T-cell (primary cell): Measurements from ENCODE around the gene FAM53B. TPM values are rescaled to one million over a fixed set of nuclear protein-coding genes. Genes with fewer than 3 reads are reported as not detected.

ENCODE experiments used
- ATAC-seq, 4 experiments: fragments of 200-7000 bp in 3 of 4; fragments of 150-1000 bp in 1 of 4; cut with Tn5 transposase; replicated peaks in 1 of 4; 1 replicate in 3 of 4; 2 replicates in 1 of 4; pipeline ENCODE4 v1.10.0; 2021; ENCODE audit warnings: moderate library complexity in 3 of 4, mild to moderate bottlenecking in 2 of 4, moderate number of reproducible peaks in 1 of 4
- CTCF ChIA-PET, 2 donors: fragments of 300-600 bp; sonication (Branson Sonifier 250); formaldehyde crosslinking; loops; one replicate each; lab custom pipeline; 2022; ENCODE audit warnings: antibody characterized with exemption in 2 of 2; lab: Charles Lee
- POLR2A ChIA-PET, 2 donors: fragments of 300-600 bp; sonication (Branson Sonifier 250); formaldehyde crosslinking; loops; one replicate each; lab custom pipeline; 2022; ENCODE audit warnings: antibody characterized with exemption in 2 of 2; lab: Charles Lee
- DNase-seq, 35 experiments: peaks; one replicate each; pipeline versions ENCODE4 v3.0.0 to v3.0.0-alpha.2; 2013 to 2023
- H3K27ac ChIP-seq: one replicate; pipeline ENCODE4 v1.5.1; 2013; ENCODE audit warnings: low read length
- H3K27me3 ChIP-seq, 2 experiments: replicated peaks in 1 of 2; 1 replicate in 1 of 2; 2 replicates in 1 of 2; pipeline versions ENCODE4 v1.6.1 to v1.7.0; 2013; ENCODE audit warnings: low read length in 1 of 2, mixed read lengths in 1 of 2; ENCODE audit not compliant: control insufficient read depth in 2 of 2, insufficient read depth in 2 of 2; ENCODE audit errors: extremely low read depth in 1 of 2
- H3K36me3 ChIP-seq, 2 donors: 1 replicate in 1 of 2; 2 replicates in 1 of 2; pipeline versions ENCODE4 v1.6.1 to v1.7.0; 2013; ENCODE audit warnings: low read length in 1 of 2; ENCODE audit not compliant: control insufficient read depth in 2 of 2, insufficient read depth in 1 of 2; ENCODE audit errors: extremely low read depth in 1 of 2
- H3K4me1 ChIP-seq, 2 experiments: 1 replicate in 1 of 2; 2 replicates in 1 of 2; pipeline versions ENCODE4 v1.6.1 to v1.7.0; 2013; ENCODE audit warnings: low read length in 2 of 2, mixed read lengths in 1 of 2; ENCODE audit not compliant: insufficient read depth in 2 of 2, control insufficient read depth in 1 of 2; ENCODE audit errors: extremely low read depth in 1 of 2
- H3K4me3 ChIP-seq, 2 donors: 1 replicate in 1 of 2; 2 replicates in 1 of 2; pipeline versions ENCODE4 v1.5.1 to v1.7.0; 2013; ENCODE audit warnings: mild to moderate bottlenecking in 2 of 2, low read length in 1 of 2, moderate library complexity in 1 of 2; ENCODE audit not compliant: control insufficient read depth in 1 of 2; ENCODE audit errors: extremely low read depth in 1 of 2
- H3K9me3 ChIP-seq: 2 replicates; pipeline ENCODE4 v1.7.0; 2013
- H3K27ac Mint-ChIP-seq, 2 donors: one replicate each; pipeline ENCODE4 v1.8.0; 2020 to 2021; ENCODE audit warnings: mild to moderate bottlenecking in 2 of 2, mixed read lengths in 2 of 2
- H3K27me3 Mint-ChIP-seq, 2 donors: one replicate each; pipeline ENCODE4 v1.8.0; 2021 to 2022; ENCODE audit warnings: mixed read lengths in 2 of 2
- H3K36me3 Mint-ChIP-seq: one replicate; pipeline ENCODE4 v1.8.0; 2021; ENCODE audit warnings: mixed read lengths
- H3K4me1 Mint-ChIP-seq, 3 donors: one replicate each; pipeline ENCODE4 v1.8.0; 2020 to 2022; ENCODE audit warnings: mixed read lengths in 3 of 3, mild to moderate bottlenecking in 1 of 3
- H3K4me3 Mint-ChIP-seq, 3 donors: one replicate each; pipeline ENCODE4 v1.8.0; 2020 to 2022; ENCODE audit warnings: mild to moderate bottlenecking in 3 of 3, mixed read lengths in 3 of 3, moderate library complexity in 3 of 3
- H3K9me3 Mint-ChIP-seq, 3 donors: one replicate each; pipeline ENCODE4 v1.8.0; 2020 to 2022; ENCODE audit warnings: mixed read lengths in 3 of 3
- WGBS: methylation state at CpG from one replicate; pipeline ENCODE4 v1.1.5; 2013; ENCODE audit warnings: missing lambda C conversion rate; ENCODE audit not compliant: insufficient coverage; 5-methylcytosine and 5-hydroxymethylcytosine counted together
- total RNA-seq, 35 experiments: library from RNA in 6 of 35; stranded (reverse) in 6 of 35; fragments of 120-200 nt in 1 of 35; gene quantifications; one replicate each; pipeline versions ENCODE4 v1.2.1 to v1.2.4 and lab custom pipeline; 2013 to 2026

The FAM53B gene
- total RNA-seq, 5 donors from 2014 or later (not counting 1 experiment from before 2014, with no cell fraction given): 39.3 to 86.5 (median 52.3) TPM

DNA sequence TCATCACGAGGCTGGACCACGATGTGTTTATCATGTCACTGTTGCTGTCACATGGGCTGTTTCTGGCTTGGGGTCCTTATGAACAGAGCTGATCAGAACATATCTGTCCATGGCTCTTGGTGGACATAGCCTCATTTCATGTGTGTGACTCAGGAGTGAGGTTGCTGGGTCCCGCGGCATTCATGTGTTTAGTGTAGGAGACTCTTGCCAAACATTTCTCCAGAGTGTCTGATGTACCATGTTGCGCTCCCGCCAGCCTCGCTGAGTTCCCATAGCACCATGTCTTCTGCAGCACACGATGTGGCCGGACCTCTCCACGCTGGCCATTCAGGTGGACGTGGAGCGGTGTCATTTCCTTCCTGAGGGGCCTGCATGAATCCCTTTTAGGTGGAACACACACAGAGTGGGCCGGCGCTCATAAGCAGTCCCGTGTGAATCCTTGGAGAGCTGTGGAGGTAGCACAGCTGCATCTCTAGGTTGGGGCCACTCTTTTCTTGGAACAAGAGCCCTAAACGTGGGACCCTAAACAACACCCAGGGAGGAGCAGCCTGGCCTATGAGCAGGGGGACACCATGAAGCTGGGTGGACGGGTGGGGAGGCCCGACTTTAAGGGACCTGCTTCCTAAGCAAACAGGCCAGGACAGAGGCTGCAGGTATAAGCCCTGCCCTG, 147.9 kb downstream of the FAM53B start:
- Histone ChIP-seq H3K4me1 (no peaks in the 10 kb centered on the region), H3K27me3 (peaks cover 0 to 2% of the 10 kb centered on the region in 2 experiments), H3K27ac (no peak overlapping the region), H3K36me3 (peaks cover 0 to 12% of the 10 kb centered on the region in 2 donors), H3K4me3 (no peak overlapping the region), H3K9me3 (no peaks in the 10 kb centered on the region)
- no peak overlapping the region for H3K4me3 Mint-ChIP-seq
- H3K27me3 Mint-ChIP-seq: no peaks in the 10 kb centered on the region
- no peak overlapping the region for H3K27ac Mint-ChIP-seq
- peaks cover 7% of the 10 kb centered on the region for H3K36me3 Mint-ChIP-seq
- peaks cover 0 to 5% (median 3%) of the 10 kb centered on the region in 3 donors for H3K9me3 Mint-ChIP-seq
- ATAC-seq: no peak
- CTCF ChIA-PET: no interaction called here
- peaks cover 0 to 20% (median 13%) of the 10 kb centered on the region in 3 donors for H3K4me1 Mint-ChIP-seq
- POLR2A ChIA-PET: interaction anchor here in 1 of 2 donors (0.6 kb wide), 1 partner anchor 153 kb away, joined by 3 read pairs; no protein-coding TSS in a partner anchor
- no peak for DNase-seq
- WGBS: 84% methylated on average over 18 of the region's 18 CpGs

DNA sequence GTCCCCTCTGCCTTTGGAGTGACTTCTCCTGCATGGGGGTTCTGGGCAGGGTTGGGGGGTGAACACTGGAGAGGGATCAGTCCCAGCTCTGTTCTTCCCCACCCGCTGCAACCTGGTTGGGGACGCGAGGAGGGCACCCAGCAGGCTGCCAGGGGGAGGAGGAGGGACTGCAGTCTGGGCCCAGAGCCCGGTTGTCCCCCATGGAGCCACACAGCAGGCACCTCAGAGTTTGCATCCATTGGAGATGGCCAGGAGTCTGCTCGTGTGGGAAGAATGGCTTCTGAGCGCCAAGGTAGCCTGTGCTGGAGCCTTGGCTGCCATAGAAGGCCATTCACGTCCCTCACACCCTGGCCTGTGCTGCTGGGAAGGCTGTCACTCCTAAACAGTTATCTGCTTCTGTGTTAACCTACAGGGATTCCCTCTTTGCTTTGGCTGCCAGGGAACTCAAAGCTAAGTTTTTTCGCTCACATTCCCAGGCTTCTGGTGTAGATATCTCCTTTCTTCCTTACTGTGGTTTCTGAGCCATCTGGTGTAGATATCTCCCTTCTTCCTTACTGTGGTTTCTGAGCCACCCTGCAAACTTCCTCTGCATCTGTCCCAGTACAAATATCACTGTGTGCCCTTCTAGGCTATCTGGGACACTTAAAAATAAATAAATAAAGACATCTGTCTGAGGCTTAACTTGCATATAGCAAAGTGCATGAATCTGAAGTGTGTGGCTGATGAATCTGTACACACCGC, 148.9 kb downstream of the FAM53B start:
- Histone ChIP-seq H3K4me1 (no peaks in the 10 kb centered on the region), H3K36me3 (peaks cover 0 to 12% of the 10 kb centered on the region in 2 donors), H3K27ac (no peak overlapping the region), H3K4me3 (no peak overlapping the region), H3K9me3 (no peaks in the 10 kb centered on the region), H3K27me3 (peaks cover 0 to 2% of the 10 kb centered on the region in 2 experiments)
- Mint-ChIP-seq H3K4me3 (no peak overlapping the region), H3K27me3 (no peaks in the 10 kb centered on the region), H3K27ac (no peak overlapping the region), H3K4me1 (peaks cover 0 to 14% (median 13%) of the 10 kb centered on the region in 3 donors), H3K36me3 (peaks cover 13% of the 10 kb centered on the region), H3K9me3 (peaks cover 0 to 5% (median 3%) of the 10 kb centered on the region in 3 donors)
- POLR2A ChIA-PET: no interaction called here
- CTCF ChIA-PET: interaction anchor here in 1 of 2 donors (0.7 kb wide), 1 partner anchor 216 kb away, joined by 4 read pairs; no protein-coding TSS in a partner anchor
- DNase-seq (no peak), ATAC-seq (no peak)
- WGBS: 94% methylated on average over 8 of the region's 9 CpGs

DNA sequence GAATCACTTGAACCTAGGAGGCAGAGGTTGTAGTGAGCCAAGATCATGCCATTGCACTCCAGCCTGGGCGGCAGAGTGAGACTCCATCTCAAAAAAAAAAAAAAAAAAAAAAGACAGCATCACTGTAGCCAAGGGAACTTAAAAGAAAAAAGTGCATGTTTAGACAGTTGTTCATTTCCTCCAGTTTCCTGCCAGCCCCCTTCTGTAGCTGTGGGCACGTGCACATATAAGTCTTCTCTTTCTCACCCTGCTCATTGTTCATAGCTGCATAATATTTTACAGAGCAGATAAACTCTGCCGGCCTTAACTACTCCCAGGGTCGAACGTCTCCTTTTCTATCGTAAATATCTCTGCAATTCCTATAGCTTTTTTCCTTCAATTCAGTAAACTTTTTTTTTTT, 149.9 kb downstream of the FAM53B start:
- CTCF ChIA-PET: interaction anchor here in 1 of 2 donors (0.7 kb wide), 2 partner anchors 145 to 215 kb away, joined by 3 to 4 read pairs; no protein-coding TSS in a partner anchor
- Histone ChIP-seq H3K36me3 (peaks cover 0 to 12% of the 10 kb centered on the region in 2 donors), H3K9me3 (no peaks in the 10 kb centered on the region), H3K27me3 (peaks cover 0 to 2% of the 10 kb centered on the region in 2 experiments), H3K4me1 (no peaks in the 10 kb centered on the region), H3K27ac (no peak overlapping the region), H3K4me3 (no peak overlapping the region)
- DNase-seq: no peak
- POLR2A ChIA-PET: no interaction called here
- Mint-ChIP-seq H3K4me3 (no peak overlapping the region), H3K27me3 (no peaks in the 10 kb centered on the region), H3K36me3 (peaks cover 13% of the 10 kb centered on the region), H3K27ac (no peak overlapping the region), H3K9me3 (peaks cover 0 to 5% (median 3%) of the 10 kb centered on the region in 3 donors), H3K4me1 (peaks cover 0 to 13% (median 11%) of the 10 kb centered on the region in 3 donors)
- no peak for ATAC-seq
- 60% methylated on average over 1 of the region's 6 CpGs for WGBS

DNA sequence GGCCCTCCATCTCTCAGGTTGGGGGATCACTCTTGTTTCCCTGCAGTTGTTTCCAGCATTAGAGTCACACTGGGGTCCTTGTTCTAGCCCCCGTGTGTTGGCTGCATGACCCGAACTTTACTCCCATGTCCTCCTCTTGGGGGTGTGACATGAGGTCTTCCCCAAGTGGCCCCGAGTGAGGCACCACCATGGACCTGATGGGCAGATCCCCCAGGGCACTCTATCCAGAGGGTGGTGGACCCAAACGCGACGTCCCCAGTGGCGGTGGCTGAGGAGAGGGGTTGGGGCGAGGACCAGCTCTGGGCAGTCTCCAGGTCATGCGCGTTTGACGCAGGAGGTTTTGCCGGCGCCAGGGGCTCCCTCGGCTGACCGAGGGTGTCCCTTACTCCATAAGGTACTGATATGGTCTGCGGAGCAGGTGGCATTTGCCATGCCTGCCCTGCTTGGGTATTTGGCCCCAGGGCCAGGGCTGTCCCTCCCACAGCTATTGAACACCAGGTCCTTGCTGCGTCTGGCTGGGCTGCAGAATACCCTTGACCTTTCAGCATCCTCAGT, 150.7 kb downstream of the FAM53B start:
- Histone ChIP-seq H3K27me3 (peaks cover 0 to 2% of the 10 kb centered on the region in 2 experiments), H3K9me3 (no peaks in the 10 kb centered on the region), H3K4me3 (no peak overlapping the region), H3K36me3 (peaks cover 0 to 12% of the 10 kb centered on the region in 2 donors), H3K4me1 (no peaks in the 10 kb centered on the region), H3K27ac (no peak overlapping the region)
- Mint-ChIP-seq H3K4me1 (peaks cover 0 to 9% (median 5%) of the 10 kb centered on the region in 3 donors), H3K36me3 (peaks cover 13% of the 10 kb centered on the region), H3K27me3 (no peaks in the 10 kb centered on the region), H3K27ac (no peak overlapping the region), H3K4me3 (no peak overlapping the region), H3K9me3 (peaks cover 0 to 5% (median 3%) of the 10 kb centered on the region in 3 donors)
- ChIA-PET POLR2A (no interaction called here), CTCF (no interaction called here)
- ATAC-seq (no peak), DNase-seq (no peak)
- 95% methylated on average over 6 of the region's 17 CpGs for WGBS

DNA sequence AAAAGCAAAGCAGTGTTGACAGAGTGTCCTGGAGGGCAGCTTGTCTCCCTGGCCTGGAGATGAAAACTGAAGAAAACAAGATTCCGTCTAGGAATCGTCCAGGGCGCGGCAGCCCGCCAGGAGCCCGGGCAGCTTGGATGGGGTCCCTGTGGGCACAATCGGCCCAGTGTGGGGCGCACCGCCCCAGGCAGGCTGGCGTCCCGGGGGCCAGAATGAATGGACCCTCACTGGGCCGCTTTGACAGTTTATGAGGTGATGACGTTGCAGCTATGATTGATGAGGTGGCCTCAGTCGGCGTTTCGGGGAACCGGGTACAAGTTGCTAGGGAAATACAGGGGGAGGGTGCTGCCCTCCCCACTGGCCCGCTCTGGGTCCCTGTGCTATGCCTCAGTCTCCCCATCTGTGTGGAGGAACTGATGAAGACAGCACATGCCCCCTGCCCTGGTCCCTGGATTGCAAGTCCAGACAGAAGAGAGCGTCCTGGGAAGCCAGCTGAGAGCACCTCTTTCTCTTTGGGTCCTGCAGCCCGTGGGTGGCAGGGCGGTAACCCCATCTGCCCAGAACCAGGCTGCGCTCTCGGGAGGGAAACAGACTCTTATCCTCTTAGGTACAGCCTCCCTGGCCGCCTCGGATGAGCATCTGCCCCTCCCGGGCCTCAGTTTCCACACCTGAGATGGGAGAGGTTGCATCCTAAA, 151.3 kb downstream of the FAM53B start:
- POLR2A ChIA-PET: no interaction called here

DNA sequence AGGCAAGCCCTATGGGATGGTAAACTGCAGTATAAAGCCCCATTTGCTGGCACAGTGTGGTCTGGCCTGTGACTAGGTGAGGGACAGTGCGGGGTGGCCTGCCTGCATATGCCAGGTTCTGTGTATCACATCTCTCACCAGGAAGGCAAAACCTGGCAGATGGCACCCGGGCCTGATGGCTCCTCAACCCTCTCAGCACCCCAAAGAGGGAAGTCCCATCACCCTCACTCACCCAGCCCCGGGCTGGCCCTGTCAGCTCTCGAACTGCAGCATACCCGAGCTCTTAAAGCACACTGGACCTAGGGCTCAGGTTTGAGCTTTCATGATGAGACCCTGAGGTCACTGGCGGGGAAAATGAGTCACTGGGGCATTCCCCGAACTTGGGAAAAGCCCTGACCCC, 152.1 kb downstream of the FAM53B start:
- H3K9me3 Mint-ChIP-seq: peaks cover 0 to 5% (median 3%) of the 10 kb centered on the region in 3 donors
- peaks cover 13% of the 10 kb centered on the region for H3K36me3 Mint-ChIP-seq
- ATAC-seq (no peak), DNase-seq (no peak)
- Histone ChIP-seq H3K27me3 (peaks cover 0 to 2% of the 10 kb centered on the region in 2 experiments), H3K27ac (no peak overlapping the region), H3K4me1 (no peaks in the 10 kb centered on the region), H3K36me3 (peaks cover 0 to 12% of the 10 kb centered on the region in 2 donors), H3K9me3 (no peaks in the 10 kb centered on the region), H3K4me3 (no peak overlapping the region)
- H3K4me1 Mint-ChIP-seq: peaks cover 0 to 6% (median 4%) of the 10 kb centered on the region in 3 donors
- H3K27me3 Mint-ChIP-seq: no peaks in the 10 kb centered on the region
- WGBS: 51% methylated on average over 5 of the region's 7 CpGs
- POLR2A ChIA-PET: no interaction called here
- CTCF ChIA-PET: no interaction called here
- no peak overlapping the region for H3K27ac Mint-ChIP-seq
- no peak overlapping the region for H3K4me3 Mint-ChIP-seq

More for the DNA sequence above, 151.3 kb downstream of the FAM53B start:
- Mint-ChIP-seq H3K27me3 (no peaks in the 10 kb centered on the region), H3K27ac (no peak overlapping the region), H3K36me3 (peaks cover 13% of the 10 kb centered on the region), H3K4me1 (peaks cover 0 to 6% (median 4%) of the 10 kb centered on the region in 3 donors), H3K4me3 (no peak overlapping the region), H3K9me3 (peaks cover 0 to 5% (median 3%) of the 10 kb centered on the region in 3 donors)
- DNase-seq (no peak), ATAC-seq (no peak)
- Histone ChIP-seq H3K4me1 (no peaks in the 10 kb centered on the region), H3K9me3 (no peaks in the 10 kb centered on the region), H3K36me3 (peaks cover 0 to 12% of the 10 kb centered on the region in 2 donors), H3K4me3 (no peak overlapping the region), H3K27ac (no peak overlapping the region), H3K27me3 (peaks cover 0 to 3% of the 10 kb centered on the region in 2 experiments)
- 91% methylated on average over 16 of the region's 26 CpGs for WGBS
- CTCF ChIA-PET: no interaction called here
